H9 (cell line): ENCODE measurements around the gene FUZ. TPM values are rescaled to one million over a fixed set of nuclear protein-coding genes. Genes with fewer than 3 reads are reported as not detected.

Experiments used
- DNase-seq: peaks from one replicate; pipeline ENCODE4 v3.0.0-alpha.2; 2017
- H2AFZ ChIP-seq: one replicate; pipeline ENCODE4 v1.6.1; 2013; ENCODE audit warnings: mild to moderate bottlenecking, low read length, control low read depth, moderate library complexity
- H2AK5ac ChIP-seq: 2 replicates; pipeline ENCODE4 v1.6.1; 2013; ENCODE audit warnings: low read length, control low read depth, mixed read lengths; ENCODE audit not compliant: insufficient read length
- H2BK120ac ChIP-seq: one replicate; pipeline ENCODE4 v1.6.1; 2013; ENCODE audit warnings: low read depth, mild to moderate bottlenecking, low read length, control low read depth, inconsistent platforms; ENCODE audit not compliant: poor library complexity, severe bottlenecking
- H2BK12ac ChIP-seq: 2 replicates; pipeline ENCODE4 v1.6.1; 2013; ENCODE audit warnings: low read length, control low read depth, mixed read lengths, low read depth; ENCODE audit not compliant: insufficient read length
- H2BK15ac ChIP-seq: 2 replicates; pipeline ENCODE4 v1.6.1; 2013; ENCODE audit warnings: low read depth, low read length, control low read depth
- H2BK20ac ChIP-seq: one replicate; pipeline ENCODE4 v1.6.1; 2013; ENCODE audit warnings: low read depth, mild to moderate bottlenecking, low read length, control low read depth, inconsistent platforms; ENCODE audit not compliant: poor library complexity, severe bottlenecking
- H2BK5ac ChIP-seq: 2 replicates; pipeline ENCODE4 v1.6.1; 2013; ENCODE audit warnings: low read length, control low read depth, mixed read lengths; ENCODE audit not compliant: insufficient read length
- H3K14ac ChIP-seq: 2 replicates; pipeline ENCODE4 v1.6.1; 2013; ENCODE audit warnings: low read length, control low read depth; ENCODE audit not compliant: insufficient read depth
- H3K18ac ChIP-seq: 2 replicates; pipeline ENCODE4 v1.6.1; 2013; ENCODE audit warnings: low read depth, mild to moderate bottlenecking, mixed read lengths, low read length, control low read depth; ENCODE audit not compliant: insufficient read length
- H3K23ac ChIP-seq: 2 replicates; pipeline ENCODE4 v1.6.1; 2013; ENCODE audit warnings: low read length, control low read depth, mixed read lengths, low read depth; ENCODE audit not compliant: insufficient read length
- H3K23me2 ChIP-seq: 2 replicates; pipeline ENCODE4 v1.6.1; 2013; ENCODE audit warnings: low read depth, mild to moderate bottlenecking, mixed read lengths, low read length, control low read depth; ENCODE audit not compliant: insufficient read length, poor library complexity, severe bottlenecking
- H3K27ac ChIP-seq: 2 replicates; pipeline ENCODE4 v1.5.1; 2013; ENCODE audit warnings: low read length, control low read depth, mixed read lengths, low read depth; ENCODE audit not compliant: insufficient read length
- H3K27me3 ChIP-seq: 2 replicates; pipeline ENCODE4 v1.6.1; 2013; ENCODE audit warnings: low read length, control low read depth, inconsistent platforms; ENCODE audit not compliant: insufficient read depth
- H3K4ac ChIP-seq: 2 replicates; pipeline ENCODE4 v1.6.1; 2013; ENCODE audit warnings: low read depth, mild to moderate bottlenecking, control low read depth, inconsistent platforms, low read length, moderate library complexity
- H3K4me1 ChIP-seq: 2 replicates; pipeline ENCODE4 v1.6.1; 2013; ENCODE audit warnings: low read length, control low read depth, inconsistent platforms; ENCODE audit not compliant: insufficient read depth
- H3K4me2 ChIP-seq: 2 replicates; pipeline ENCODE4 v1.6.1; 2013; ENCODE audit warnings: low read length, control low read depth, mixed read lengths; ENCODE audit not compliant: insufficient read length, insufficient read depth
- H3K56ac ChIP-seq: 2 replicates; pipeline ENCODE4 v1.6.1; 2013; ENCODE audit warnings: low read depth, mild to moderate bottlenecking, mixed read lengths, low read length, control low read depth; ENCODE audit not compliant: insufficient read length
- H3K79me1 ChIP-seq: 2 replicates; pipeline ENCODE4 v1.6.1; 2013; ENCODE audit warnings: low read depth, mild to moderate bottlenecking, moderate library complexity, low read length, control low read depth, inconsistent platforms; ENCODE audit not compliant: insufficient read depth, poor library complexity, severe bottlenecking
- H3K79me2 ChIP-seq: 2 replicates; pipeline ENCODE4 v1.6.1; 2013; ENCODE audit warnings: low read length, control low read depth, inconsistent platforms; ENCODE audit not compliant: insufficient read depth
- H3K9ac ChIP-seq: 2 replicates; pipeline ENCODE4 v1.6.1; 2013; ENCODE audit warnings: low read length, control low read depth, mixed read lengths; ENCODE audit not compliant: insufficient read length; ENCODE audit errors: extremely low read depth
- H3K9me3 ChIP-seq: one replicate; pipeline ENCODE4 v1.6.1; 2013; ENCODE audit warnings: low read depth, low read length, inconsistent platforms; ENCODE audit not compliant: control insufficient read depth
- H3T11ph ChIP-seq: one replicate; pipeline ENCODE4 v1.6.1; 2013; ENCODE audit warnings: mild to moderate bottlenecking, low read length, control low read depth, inconsistent platforms
- H4K20me1 ChIP-seq: one replicate; pipeline ENCODE4 v1.6.1; 2013; ENCODE audit not compliant: control insufficient read depth, insufficient read length, insufficient read depth
- H4K5ac ChIP-seq: 2 replicates; pipeline ENCODE4 v1.6.1; 2013; ENCODE audit warnings: low read depth, mild to moderate bottlenecking, mixed read lengths, low read length, control low read depth; ENCODE audit not compliant: insufficient read length
- H4K8ac ChIP-seq: replicated peaks from 2 replicates; pipeline ENCODE4 v1.6.1; 2013; ENCODE audit warnings: low read length, control low read depth, mixed read lengths, low read depth; ENCODE audit not compliant: insufficient read length
- H4K91ac ChIP-seq: 2 replicates; pipeline ENCODE4 v1.6.1; 2013; ENCODE audit warnings: low read depth, mild to moderate bottlenecking, moderate library complexity, mixed read lengths, low read length, control low read depth; ENCODE audit not compliant: insufficient read length
- H3K27ac Mint-ChIP-seq, 3 experiments: 2 replicates in 2 of 3; 3 replicates in 1 of 3; pipeline ENCODE4 v1.8.0; 2020 to 2021; ENCODE audit warnings: mixed read lengths in 3 of 3, mild to moderate bottlenecking in 1 of 3, moderate library complexity in 1 of 3
- H3K27me3 Mint-ChIP-seq: 2 replicates; pipeline ENCODE4 v1.8.0; 2021; ENCODE audit warnings: low read depth, mild to moderate bottlenecking, moderate library complexity, mixed read lengths
- H3K36me3 Mint-ChIP-seq, 3 experiments: 2 replicates in 2 of 3; 3 replicates in 1 of 3; pipeline ENCODE4 v1.8.0; 2020 to 2021; ENCODE audit warnings: low read depth in 3 of 3, mixed read lengths in 3 of 3; ENCODE audit not compliant: insufficient read depth in 1 of 3
- H3K4me1 Mint-ChIP-seq, 2 experiments: 2 replicates each; pipeline ENCODE4 v1.8.0; 2020; ENCODE audit warnings: mixed read lengths in 2 of 2
- H3K4me3 Mint-ChIP-seq, 2 experiments: 2 replicates in 1 of 2; 3 replicates in 1 of 2; pipeline ENCODE4 v1.8.0; 2020 to 2021; ENCODE audit warnings: mild to moderate bottlenecking in 2 of 2, mixed read lengths in 2 of 2, moderate library complexity in 1 of 2
- H3K9me3 Mint-ChIP-seq, 2 experiments: 2 replicates in 1 of 2; 3 replicates in 1 of 2; pipeline ENCODE4 v1.8.0; 2020; ENCODE audit warnings: mild to moderate bottlenecking in 2 of 2, mixed read lengths in 2 of 2, moderate library complexity in 1 of 2
- WGBS: extraction: QIAGEN DNeasy Blood & Tissue Kit; methylation state at CpG from one replicate; pipeline ENCODE4 v1.1.7; 2013; ENCODE audit warnings: missing lambda C conversion rate, low lambda C conversion rate, mixed read lengths; ENCODE audit not compliant: insufficient read length; ENCODE audit errors: extremely low coverage; 5-methylcytosine and 5-hydroxymethylcytosine counted together
- total RNA-seq: library from RNA; stranded (reverse); gene quantifications from 2 replicates; pipeline ENCODE4 v1.2.1, GENCODE V29; 2021
- TF ChIP-seq, protein P1 (sequence below): fragments of 200-600 bp; sonication (generic); conservative IDR thresholded peaks from 3 replicates; pipeline ENCODE4 v1.8.0; 2021; ENCODE audit warnings: antibody characterized with exemption, mild to moderate bottlenecking

FUZ gene
- total RNA-seq, 1 experiment from 2014 or later: 25.1 TPM

DNA sequence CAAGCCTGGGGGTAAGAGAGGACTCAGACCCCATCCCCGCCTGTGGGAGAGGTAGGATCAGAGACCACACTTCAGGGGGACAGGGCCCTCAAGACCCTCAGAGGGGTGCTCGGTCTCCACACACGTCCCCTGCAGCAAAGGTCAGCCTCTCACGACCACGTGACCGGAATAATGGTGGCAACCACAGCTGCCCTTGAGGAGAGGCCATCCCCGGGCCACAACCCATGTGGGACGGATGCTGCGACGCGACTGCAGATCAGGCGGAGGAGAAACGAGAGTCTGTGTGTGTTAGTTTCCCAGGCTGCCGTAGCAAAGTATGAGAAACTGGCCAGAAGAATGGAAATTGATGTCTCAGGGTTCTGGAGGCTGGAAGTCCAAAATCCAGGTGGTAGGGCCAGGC, 13.9 kb upstream of the FUZ start:
- Mint-ChIP-seq H3K36me3 (peaks cover 5 to 40% (median 33%) of the 10 kb centered on the region in 3 experiments; a peak in 6 of 7 replicates), H3K4me3 (no peak overlapping the region), H3K27ac (peak overlapping the region in 2 of 3 experiments; percentile 41 to 87; a peak in 2 of 7 replicates), H3K9me3 (no peaks in the 10 kb centered on the region), H3K4me1 (no peaks in the 10 kb centered on the region), H3K27me3 (no peaks in the 10 kb centered on the region)
- WGBS: no CpG with 5 or more reads among the region's 14 CpGs
- Histone ChIP-seq H3T11ph (no peak overlapping the region), H2BK120ac (no peak overlapping the region), H4K5ac (no peak overlapping the region), H2AFZ (no peak overlapping the region), H4K8ac (no peak overlapping the region), H3K4ac (no peak overlapping the region), H4K91ac (no peak overlapping the region), H3K79me2 (no peaks in the 10 kb centered on the region), H3K79me1 (no peaks in the 10 kb centered on the region), H3K9me3 (no peaks in the 10 kb centered on the region), H3K23ac (no peak overlapping the region), H3K27ac (no peak overlapping the region), H3K14ac (no peak overlapping the region), H3K9ac (no peak overlapping the region), H2BK5ac (no peak overlapping the region), H3K4me2 (no peak overlapping the region), H4K20me1 (no peaks in the 10 kb centered on the region), H3K18ac (no peak overlapping the region), H3K27me3 (no peaks in the 10 kb centered on the region), H2BK15ac (no peak overlapping the region), H3K23me2 (no peaks in the 10 kb centered on the region), H3K4me1 (no peaks in the 10 kb centered on the region), H2BK20ac (no peak overlapping the region), H2AK5ac (no peak overlapping the region), H2BK12ac (no peak overlapping the region), H3K56ac (no peak overlapping the region)
- TF ChIP-seq, protein P1, sequence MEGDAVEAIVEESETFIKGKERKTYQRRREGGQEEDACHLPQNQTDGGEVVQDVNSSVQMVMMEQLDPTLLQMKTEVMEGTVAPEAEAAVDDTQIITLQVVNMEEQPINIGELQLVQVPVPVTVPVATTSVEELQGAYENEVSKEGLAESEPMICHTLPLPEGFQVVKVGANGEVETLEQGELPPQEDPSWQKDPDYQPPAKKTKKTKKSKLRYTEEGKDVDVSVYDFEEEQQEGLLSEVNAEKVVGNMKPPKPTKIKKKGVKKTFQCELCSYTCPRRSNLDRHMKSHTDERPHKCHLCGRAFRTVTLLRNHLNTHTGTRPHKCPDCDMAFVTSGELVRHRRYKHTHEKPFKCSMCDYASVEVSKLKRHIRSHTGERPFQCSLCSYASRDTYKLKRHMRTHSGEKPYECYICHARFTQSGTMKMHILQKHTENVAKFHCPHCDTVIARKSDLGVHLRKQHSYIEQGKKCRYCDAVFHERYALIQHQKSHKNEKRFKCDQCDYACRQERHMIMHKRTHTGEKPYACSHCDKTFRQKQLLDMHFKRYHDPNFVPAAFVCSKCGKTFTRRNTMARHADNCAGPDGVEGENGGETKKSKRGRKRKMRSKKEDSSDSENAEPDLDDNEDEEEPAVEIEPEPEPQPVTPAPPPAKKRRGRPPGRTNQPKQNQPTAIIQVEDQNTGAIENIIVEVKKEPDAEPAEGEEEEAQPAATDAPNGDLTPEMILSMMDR: no peak
- no peak for DNase-seq
